NB4 (cell line): Measurements from ENCODE around the gene PAPPA2.

Experiments used
- CTCF ChIP-seq: IDR thresholded peaks from one replicate; pipeline ENCODE4 v1.5.1; 2012; ENCODE audit warnings: low read depth, low read length
- MAX ChIP-seq: IDR thresholded peaks from 2 replicates; pipeline ENCODE4 v1.6.1; 2011; ENCODE audit warnings: low read depth, low read length

GRCh38 chr1:176773038-176773437, 310.1 kb downstream of the PAPPA2 start:
- TF ChIP-seq CTCF (no peak), MAX (no peak)
